ENCODE measurements around the gene PPFIBP2. TPM values are rescaled to one million over a fixed set of nuclear protein-coding genes. Genes with fewer than 3 reads are reported as not detected.

Gene PPFIBP2
- total RNA-seq, 1 experiment from 2014 or later: 5.7 TPM

DNA sequence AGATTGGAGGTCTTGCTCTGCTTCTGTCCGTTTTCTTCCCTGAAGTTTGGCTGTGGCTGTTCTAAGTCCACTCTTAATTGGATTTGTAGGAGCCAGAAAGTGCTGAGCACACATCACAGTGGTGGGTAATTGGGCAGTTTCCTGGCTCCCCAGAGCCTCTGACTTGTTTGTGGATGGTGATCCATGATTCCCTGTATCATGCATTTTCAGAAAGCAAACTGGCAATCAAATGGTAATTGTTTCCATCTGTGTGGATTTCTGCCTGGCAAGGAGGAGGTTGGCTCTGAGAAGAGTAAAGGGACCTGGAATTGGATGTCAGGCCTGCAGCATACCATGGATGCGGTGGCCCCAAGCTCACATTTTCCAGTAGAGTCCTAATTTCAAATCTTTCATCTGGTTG, 49.5 kb downstream of the PPFIBP2 start:
- CTCF ChIA-PET: no interaction called here
- BruUV-seq (replicated peaks): no TSS peak
- Histone ChIP-seq H3K27ac (ENCODE audit: low read depth, low read length, poor library complexity, severe bottlenecking) (no peak overlapping the region), H3K36me3 (ENCODE audit: insufficient read depth, low read length, poor library complexity, severe bottlenecking) (no peaks in the 10 kb centered on the region), H3K4me3 (ENCODE audit: low read depth, low read length, poor library complexity, severe bottlenecking) (no peak overlapping the region), H3K9me3 (ENCODE audit: low read depth, low read length, poor library complexity, severe bottlenecking) (no peaks in the 10 kb centered on the region), H3K27me3 (replicated peaks; ENCODE audit: insufficient read depth, low read depth, low read length, poor library complexity) (no peaks in the 10 kb centered on the region), H3K4me1 (ENCODE audit: insufficient read depth, low read length, poor library complexity, severe bottlenecking) (no peaks in the 10 kb centered on the region)
- peak; percentile 56 for DNase-seq (ENCODE audit: low spot score)
- TF ChIP-seq, protein P1, sequence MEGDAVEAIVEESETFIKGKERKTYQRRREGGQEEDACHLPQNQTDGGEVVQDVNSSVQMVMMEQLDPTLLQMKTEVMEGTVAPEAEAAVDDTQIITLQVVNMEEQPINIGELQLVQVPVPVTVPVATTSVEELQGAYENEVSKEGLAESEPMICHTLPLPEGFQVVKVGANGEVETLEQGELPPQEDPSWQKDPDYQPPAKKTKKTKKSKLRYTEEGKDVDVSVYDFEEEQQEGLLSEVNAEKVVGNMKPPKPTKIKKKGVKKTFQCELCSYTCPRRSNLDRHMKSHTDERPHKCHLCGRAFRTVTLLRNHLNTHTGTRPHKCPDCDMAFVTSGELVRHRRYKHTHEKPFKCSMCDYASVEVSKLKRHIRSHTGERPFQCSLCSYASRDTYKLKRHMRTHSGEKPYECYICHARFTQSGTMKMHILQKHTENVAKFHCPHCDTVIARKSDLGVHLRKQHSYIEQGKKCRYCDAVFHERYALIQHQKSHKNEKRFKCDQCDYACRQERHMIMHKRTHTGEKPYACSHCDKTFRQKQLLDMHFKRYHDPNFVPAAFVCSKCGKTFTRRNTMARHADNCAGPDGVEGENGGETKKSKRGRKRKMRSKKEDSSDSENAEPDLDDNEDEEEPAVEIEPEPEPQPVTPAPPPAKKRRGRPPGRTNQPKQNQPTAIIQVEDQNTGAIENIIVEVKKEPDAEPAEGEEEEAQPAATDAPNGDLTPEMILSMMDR (conservative IDR thresholded peaks at IDR 0.05; ENCODE audit: low read depth, low read length): no peak
- no peak for TF ChIP-seq EZH2 (IDR thresholded peaks at IDR 0.05; ENCODE audit: borderline replicate concordance, low read depth, low read length, poor library complexity, severe bottlenecking)
- POLR2A ChIA-PET (ENCODE audit: low non-redundant PET): no interaction called here
- intact Hi-C loops (cut with micrococcal nuclease; ENCODE audit: unreplicated experiment): no loop called here

DNA sequence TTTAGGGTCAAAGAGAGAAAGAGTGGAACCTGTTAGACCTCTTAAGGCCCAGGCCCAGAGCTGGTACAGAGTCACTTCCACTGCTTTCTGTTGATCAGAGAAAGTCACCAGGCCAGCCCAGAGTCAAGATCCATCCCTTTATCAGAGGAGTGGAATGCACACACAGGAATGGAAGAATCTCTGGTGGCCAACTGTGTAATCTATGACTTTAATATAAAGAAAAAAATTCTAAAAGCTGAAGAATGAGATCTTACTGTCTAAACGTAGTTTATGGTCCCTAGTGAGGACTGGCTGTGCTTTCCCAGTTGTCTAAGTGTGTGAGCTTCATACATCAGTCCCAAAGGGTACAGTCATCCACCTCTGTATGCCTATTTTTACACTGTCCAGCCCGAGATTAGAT, 51.0 kb downstream of the PPFIBP2 start:
- no peak for DNase-seq (ENCODE audit: low spot score)
- ChIA-PET POLR2A (ENCODE audit: low non-redundant PET) (no interaction called here), CTCF (no interaction called here)
- Histone ChIP-seq H3K36me3 (ENCODE audit: insufficient read depth, low read length, poor library complexity, severe bottlenecking) (no peaks in the 10 kb centered on the region), H3K4me3 (ENCODE audit: low read depth, low read length, poor library complexity, severe bottlenecking) (no peak overlapping the region), H3K9me3 (ENCODE audit: low read depth, low read length, poor library complexity, severe bottlenecking) (no peaks in the 10 kb centered on the region), H3K27me3 (replicated peaks; ENCODE audit: insufficient read depth, low read depth, low read length, poor library complexity) (no peaks in the 10 kb centered on the region), H3K4me1 (ENCODE audit: insufficient read depth, low read length, poor library complexity, severe bottlenecking) (no peaks in the 10 kb centered on the region), H3K27ac (ENCODE audit: low read depth, low read length, poor library complexity, severe bottlenecking) (no peak overlapping the region)
- intact Hi-C loops (cut with micrococcal nuclease; ENCODE audit: unreplicated experiment): no loop called here
- no TSS peak for BruUV-seq (replicated peaks)
- TF ChIP-seq EZH2 (IDR thresholded peaks at IDR 0.05; ENCODE audit: borderline replicate concordance, low read depth, low read length, poor library complexity, severe bottlenecking): no peak
- TF ChIP-seq, protein P1 (conservative IDR thresholded peaks at IDR 0.05; ENCODE audit: low read depth, low read length): no peak

DNA sequence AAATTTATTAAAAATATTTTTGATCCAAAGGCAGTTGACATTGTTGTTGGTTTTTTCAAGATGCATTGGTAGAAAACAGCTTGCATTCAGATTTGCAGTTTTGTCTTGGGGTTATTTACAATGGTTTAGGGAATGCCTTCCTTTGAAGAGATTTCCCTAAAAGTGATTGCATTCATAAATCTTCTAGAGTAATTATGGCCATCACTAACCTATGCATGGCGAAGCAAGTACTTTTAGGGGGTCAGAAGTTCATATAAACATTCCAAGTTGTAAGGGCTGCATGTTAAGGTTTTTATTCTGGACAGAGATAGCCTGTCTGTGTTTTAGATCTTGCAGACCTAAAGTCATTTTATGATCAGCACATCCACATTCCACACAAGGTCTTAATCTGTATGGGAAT, 53.5 kb downstream of the PPFIBP2 start:
- CTCF ChIA-PET: no interaction called here

More for the DNA sequence above, 53.5 kb downstream of the PPFIBP2 start:
- no peak for DNase-seq (ENCODE audit: low spot score)
- Histone ChIP-seq H3K4me3 (ENCODE audit: low read depth, low read length, poor library complexity, severe bottlenecking) (no peak overlapping the region), H3K9me3 (ENCODE audit: low read depth, low read length, poor library complexity, severe bottlenecking) (no peaks in the 10 kb centered on the region), H3K27ac (ENCODE audit: low read depth, low read length, poor library complexity, severe bottlenecking) (no peak overlapping the region), H3K4me1 (ENCODE audit: insufficient read depth, low read length, poor library complexity, severe bottlenecking) (peaks cover 6% of the 10 kb centered on the region), H3K36me3 (ENCODE audit: insufficient read depth, low read length, poor library complexity, severe bottlenecking) (no peaks in the 10 kb centered on the region), H3K27me3 (replicated peaks; ENCODE audit: insufficient read depth, low read depth, low read length, poor library complexity) (no peaks in the 10 kb centered on the region)
- no TSS peak for BruUV-seq (replicated peaks)
- no peak for TF ChIP-seq EZH2 (IDR thresholded peaks at IDR 0.05; ENCODE audit: borderline replicate concordance, low read depth, low read length, poor library complexity, severe bottlenecking)
- TF ChIP-seq, protein P1 (conservative IDR thresholded peaks at IDR 0.05; ENCODE audit: low read depth, low read length): no peak
- POLR2A ChIA-PET (ENCODE audit: low non-redundant PET): no interaction called here
- intact Hi-C loops (cut with micrococcal nuclease; ENCODE audit: unreplicated experiment): no loop called here
